B cell (primary cell): ENCODE results near the gene BCL7B. TPM values are rescaled to one million over a fixed set of nuclear protein-coding genes. Genes with fewer than 3 reads are reported as not detected.
"Not testable (repeated sequence)": the region's sequence is repeated elsewhere in the genome, so short reads cannot be mapped to it uniquely, and the experiment has no call there.

Source experiments
- ATAC-seq: fragments of 200-7000 bp; cut with Tn5 transposase; one replicate; pipeline ENCODE4 v1.10.0; 2021; ENCODE audit warnings: low read depth, mild to moderate bottlenecking, moderate number of reproducible peaks, moderate library complexity
- CTCF ChIA-PET: fragments of 350-600 bp; sonication (Branson Sonifier 250); formaldehyde crosslinking; loops from one replicate; lab custom pipeline; 2021; ENCODE audit warnings: antibody characterized with exemption, inconsistent platforms; lab: Charles Lee
- POLR2A ChIA-PET: fragments of 350-600 bp; sonication (Branson Sonifier 250); formaldehyde crosslinking; loops from one replicate; lab custom pipeline; 2021; ENCODE audit warnings: antibody characterized with exemption; lab: Charles Lee
- DNase-seq: peaks from one replicate; pipeline ENCODE4 v3.0.0; 2013
- H2AFZ ChIP-seq: 2 replicates; pipeline ENCODE4 v1.6.1; 2012; ENCODE audit warnings: mild to moderate bottlenecking, low read depth, low read length; ENCODE audit not compliant: insufficient read depth, poor library complexity, severe bottlenecking
- H3K27ac ChIP-seq, 2 donors: 1 replicate in 1 of 2; 2 replicates in 1 of 2; pipeline ENCODE4 v1.5.1; 2012 to 2013; ENCODE audit warnings: low read length in 2 of 2, mild to moderate bottlenecking in 2 of 2, moderate library complexity in 1 of 2
- H3K27me3 ChIP-seq, 4 experiments: fragments of 200-600 bp in 1 of 4; sonication (generic) in 1 of 4; replicated peaks in 1 of 4; 1 replicate in 2 of 4; 2 replicates in 2 of 4; pipeline versions ENCODE4 v1.6.1 to v1.7.0; 2013 to 2016; ENCODE audit warnings: low read length in 3 of 4, mild to moderate bottlenecking in 2 of 4, mixed read lengths in 1 of 4, moderate library complexity in 1 of 4; ENCODE audit not compliant: insufficient read depth in 4 of 4, control insufficient read depth in 3 of 4; ENCODE audit errors: control extremely low read depth in 1 of 4
- H3K36me3 ChIP-seq, 2 experiments: replicated peaks in 1 of 2; 1 replicate in 1 of 2; 2 replicates in 1 of 2; pipeline versions ENCODE4 v1.6.1 to v1.7.1; 2013; ENCODE audit warnings: low read length in 1 of 2; ENCODE audit not compliant: insufficient read depth in 2 of 2, control insufficient read depth in 1 of 2; ENCODE audit errors: control extremely low read depth in 1 of 2, extremely low read depth in 1 of 2
- H3K4me1 ChIP-seq, 2 donors: fragments of 200-600 bp in 1 of 2; sonication (generic) in 1 of 2; 1 replicate in 1 of 2; 2 replicates in 1 of 2; pipeline versions ENCODE4 v1.5.1 to v1.6.1; 2013 to 2017; ENCODE audit warnings: low read length in 2 of 2; ENCODE audit not compliant: control insufficient read depth in 2 of 2, insufficient read depth in 2 of 2
- H3K4me2 ChIP-seq: replicated peaks from 2 replicates; pipeline ENCODE3; 2012; ENCODE audit warnings: mild to moderate bottlenecking, low read depth, low read length; ENCODE audit not compliant: poor library complexity, severe bottlenecking
- H3K4me3 ChIP-seq, 5 experiments: fragments of 200-600 bp in 1 of 5; sonication (generic) in 1 of 5; 1 replicate in 3 of 5; 2 replicates in 2 of 5; pipeline versions ENCODE4 v1.5.1 to v1.7.0; 2011 to 2016; ENCODE audit warnings: low read length in 4 of 5, mild to moderate bottlenecking in 4 of 5, low read depth in 2 of 5, control low read depth in 1 of 5, moderate library complexity in 1 of 5; ENCODE audit not compliant: insufficient read depth in 1 of 5; ENCODE audit errors: control extremely low read depth in 1 of 5, extremely low read depth in 1 of 5
- H3K79me2 ChIP-seq: fragments of 200-600 bp; sonication (generic); one replicate; pipeline ENCODE4 v1.6.0; 2016; ENCODE audit warnings: low read length; ENCODE audit not compliant: control insufficient read depth, insufficient read depth
- H3K9ac ChIP-seq: fragments of 200-600 bp; sonication (generic); 2 replicates; pipeline ENCODE4 v1.6.1; 2017; ENCODE audit warnings: mild to moderate bottlenecking, low read length, moderate library complexity
- H3K9me3 ChIP-seq, 3 donors: one replicate each; pipeline versions ENCODE4 v1.6.1 to v1.7.1; 2013; ENCODE audit warnings: low read length in 2 of 3; ENCODE audit not compliant: control insufficient read depth in 2 of 3, insufficient read depth in 1 of 3; ENCODE audit errors: control extremely low read depth in 1 of 3
- H4K20me1 ChIP-seq: 2 replicates; pipeline ENCODE4 v1.6.0; 2012; ENCODE audit warnings: mild to moderate bottlenecking, low read length; ENCODE audit not compliant: insufficient read depth, control insufficient read depth, poor library complexity, severe bottlenecking
- H3K27ac Mint-ChIP-seq: one replicate; pipeline ENCODE4 v1.8.0; 2021; ENCODE audit warnings: mixed read lengths
- H3K27me3 Mint-ChIP-seq: one replicate; pipeline ENCODE4 v1.8.0; 2021; ENCODE audit warnings: mixed read lengths
- H3K4me1 Mint-ChIP-seq: one replicate; pipeline ENCODE4 v1.8.0; 2021; ENCODE audit warnings: mixed read lengths
- H3K4me3 Mint-ChIP-seq: one replicate; pipeline ENCODE4 v1.8.0; 2021; ENCODE audit warnings: mixed read lengths
- H3K9me3 Mint-ChIP-seq: one replicate; pipeline ENCODE4 v1.8.0; 2022; ENCODE audit warnings: mixed read lengths; ENCODE audit not compliant: insufficient read depth
- CTCF ChIP-seq: fragments of 200-600 bp; IDR thresholded peaks from one replicate; pipeline ENCODE4 v1.8.0; 2022; ENCODE audit warnings: antibody characterized with exemption, mild to moderate bottlenecking
- EZH2 ChIP-seq: IDR thresholded peaks from 2 replicates; pipeline ENCODE4 v1.6.1; 2012; ENCODE audit warnings: borderline replicate concordance, low read depth, mild to moderate bottlenecking, moderate library complexity, low read length; ENCODE audit not compliant: insufficient read depth, poor library complexity, severe bottlenecking
- WGBS: methylation state at CpG from one replicate; pipeline ENCODE4 v1.1.5; 2013; ENCODE audit warnings: missing lambda C conversion rate; ENCODE audit not compliant: insufficient coverage; 5-methylcytosine and 5-hydroxymethylcytosine counted together
- intact Hi-C: fragments of 100-400 bp; cut with micrococcal nuclease; formaldehyde crosslinking; loops from one replicate; pipeline ENCODE4 v1.10.0; 2022
- polyA plus RNA-seq: library from polyadenylated mRNA; depleted of rRNA; stranded (reverse); fragments of >200 nt; gene quantifications from 2 replicates; pipeline ENCODE4 v1.2.3, GENCODE V29; 2012
- total RNA-seq, 2 donors: library from RNA; stranded (reverse); fragments of 120-200 nt in 1 of 2; gene quantifications; 1 replicate in 1 of 2; 2 replicates in 1 of 2; pipeline versions ENCODE4 v1.2.3 to v1.2.4, GENCODE V29; 2013 to 2022

The BCL7B gene
- total and polyA plus RNA-seq, 2 donors (not counting 1 experiment from before 2014, with no cell fraction given), result 61.9 to 69.8 TPM

GRCh38 chr7:73496626-73497025 is 60.9 kb downstream of the BCL7B start:
- TF ChIP-seq CTCF, result no peak
- no peak for TF ChIP-seq EZH2
- intact Hi-C loops, result no loop called here
- 100% methylated on average over 4 of the region's 7 CpGs for WGBS
- Histone ChIP-seq H3K4me1 (no peaks in the 10 kb centered on the region), H3K4me3 (no peak overlapping the region), H3K9ac (no peak overlapping the region), H3K4me2 (no peak overlapping the region), H3K36me3 (peaks cover 13 to 84% of the 10 kb centered on the region in 2 experiments), H3K27ac (no peak overlapping the region), H4K20me1 (peaks cover 10% of the 10 kb centered on the region), H2AFZ (no peak overlapping the region), H3K27me3 (no peaks in the 10 kb centered on the region), H3K79me2 (peaks cover 51% of the 10 kb centered on the region), H3K9me3 (no peaks in the 10 kb centered on the region)
- H3K27ac Mint-ChIP-seq, result no peak overlapping the region
- H3K9me3 Mint-ChIP-seq, result no peaks in the 10 kb centered on the region
- H3K4me1 Mint-ChIP-seq, result no peaks in the 10 kb centered on the region
- ATAC-seq (no peak), DNase-seq (no peak)
- H3K4me3 Mint-ChIP-seq, result no peak overlapping the region
- ChIA-PET CTCF (no interaction called here), POLR2A (no interaction called here)
- H3K27me3 Mint-ChIP-seq, result no peaks in the 10 kb centered on the region

DNA sequence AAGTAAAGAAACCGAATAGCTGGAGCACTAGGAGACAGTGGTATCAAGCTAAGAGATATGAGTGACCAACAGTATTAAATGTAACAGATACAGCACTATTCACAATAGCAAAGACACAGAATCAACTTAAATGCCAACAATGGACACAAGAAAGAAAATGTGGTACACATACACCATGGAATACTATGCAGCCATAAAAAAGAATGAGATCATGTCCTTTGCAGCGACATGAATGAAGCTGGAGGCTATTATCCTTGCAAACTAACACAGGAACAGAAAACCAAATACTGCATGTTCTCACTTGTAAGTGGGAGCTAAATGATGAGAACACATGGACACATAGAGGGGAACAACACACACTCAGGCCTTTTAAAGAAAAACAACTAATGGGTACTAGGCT is 62.0 kb downstream of the BCL7B start:
- peaks cover 14 to 86% of the 10 kb centered on the region in 2 experiments for H3K36me3 ChIP-seq
- H3K4me1 Mint-ChIP-seq, H3K4me3 ChIP-seq, H3K27me3 ChIP-seq, H3K4me2 ChIP-seq, H3K4me3 Mint-ChIP-seq, H2AFZ ChIP-seq, DNase-seq, H4K20me1 ChIP-seq, H3K9ac ChIP-seq, H3K27me3 Mint-ChIP-seq, H3K27ac ChIP-seq, H3K9me3 Mint-ChIP-seq, CTCF ChIA-PET, ATAC-seq, H3K4me1 ChIP-seq, intact Hi-C loops, H3K9me3 ChIP-seq, H3K27ac Mint-ChIP-seq: not testable (repeated sequence)
- WGBS, result no CpG with 5 or more reads among the region's 2 CpGs
- POLR2A ChIA-PET, result interaction anchor here (1.0 kb wide), 1 partner anchor 25 kb away, joined by 3 read pairs; no protein-coding TSS in a partner anchor
- H3K79me2 ChIP-seq, result peaks cover 44% of the 10 kb centered on the region
